Measurements from ENCODE around the gene SYTL3.

DNA sequence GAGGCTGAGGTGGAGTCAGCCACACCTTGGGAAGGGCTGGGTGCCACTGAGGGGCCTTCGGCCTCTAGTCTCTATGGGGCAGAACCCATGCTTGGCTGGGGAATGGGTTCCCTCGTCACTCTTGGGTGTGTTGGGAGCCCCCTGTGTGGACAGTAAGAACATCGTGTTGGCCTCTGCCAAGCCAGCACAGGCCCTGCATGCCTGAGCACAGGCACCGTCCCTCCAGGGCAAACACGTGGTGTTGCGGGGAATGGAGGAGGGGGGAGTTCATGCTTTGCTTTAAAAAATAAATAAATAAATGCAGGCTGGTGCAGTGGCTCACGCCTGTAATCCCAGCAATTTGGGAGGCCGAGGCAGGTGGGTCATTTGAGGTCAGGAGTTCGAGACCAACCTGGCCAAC is 106.3 kb downstream of the SYTL3 start:
- TF ChIP-seq, protein P1, sequence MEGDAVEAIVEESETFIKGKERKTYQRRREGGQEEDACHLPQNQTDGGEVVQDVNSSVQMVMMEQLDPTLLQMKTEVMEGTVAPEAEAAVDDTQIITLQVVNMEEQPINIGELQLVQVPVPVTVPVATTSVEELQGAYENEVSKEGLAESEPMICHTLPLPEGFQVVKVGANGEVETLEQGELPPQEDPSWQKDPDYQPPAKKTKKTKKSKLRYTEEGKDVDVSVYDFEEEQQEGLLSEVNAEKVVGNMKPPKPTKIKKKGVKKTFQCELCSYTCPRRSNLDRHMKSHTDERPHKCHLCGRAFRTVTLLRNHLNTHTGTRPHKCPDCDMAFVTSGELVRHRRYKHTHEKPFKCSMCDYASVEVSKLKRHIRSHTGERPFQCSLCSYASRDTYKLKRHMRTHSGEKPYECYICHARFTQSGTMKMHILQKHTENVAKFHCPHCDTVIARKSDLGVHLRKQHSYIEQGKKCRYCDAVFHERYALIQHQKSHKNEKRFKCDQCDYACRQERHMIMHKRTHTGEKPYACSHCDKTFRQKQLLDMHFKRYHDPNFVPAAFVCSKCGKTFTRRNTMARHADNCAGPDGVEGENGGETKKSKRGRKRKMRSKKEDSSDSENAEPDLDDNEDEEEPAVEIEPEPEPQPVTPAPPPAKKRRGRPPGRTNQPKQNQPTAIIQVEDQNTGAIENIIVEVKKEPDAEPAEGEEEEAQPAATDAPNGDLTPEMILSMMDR (IDR thresholded peaks at IDR 0.05): no peak
- no peak for TF ChIP-seq POLR2A (IDR thresholded peaks at IDR 0.05)
- no peak for TF ChIP-seq POLR2AphosphoS5 (IDR thresholded peaks at IDR 0.05)
- no peak for TF ChIP-seq EP300 (IDR thresholded peaks at IDR 0.05; ENCODE audit: low read depth)
